ENCODE data around the gene MGST2.
"Not testable (repeated sequence)": the region's sequence is repeated elsewhere in the genome, so short reads cannot be mapped to it uniquely, and the experiment has no call there.

The MGST2 gene

GRCh38 chr4:139692309-139693012 is 26.8 kb downstream of the MGST2 start:
- Histone ChIP-seq H3K4me3 (ENCODE audit: low read length) (no peak overlapping the region), H3K27ac (ENCODE audit: low read length) (no peak overlapping the region), H3K4me1 (ENCODE audit: control insufficient read depth, low read depth, low read length) (no peaks in the 10 kb centered on the region), H3K9ac (ENCODE audit: low read length) (no peak overlapping the region), H3K27me3 (ENCODE audit: control insufficient read depth, insufficient read depth, low read length) (no peaks in the 10 kb centered on the region), H3K36me3 (ENCODE audit: control insufficient read depth, low read depth, low read length) (no peaks in the 10 kb centered on the region), H3K9me3 (ENCODE audit: control insufficient read depth, low read depth, low read length) (no peaks in the 10 kb centered on the region)

GRCh38 chr4:139694522-139695107 is 29.0 kb downstream of the MGST2 start:
- Histone ChIP-seq H3K9me3 (ENCODE audit: control insufficient read depth, low read depth, low read length) (no peaks in the 10 kb centered on the region), H3K4me3 (ENCODE audit: low read length) (no peak overlapping the region), H3K27ac (ENCODE audit: low read length) (no peak overlapping the region), H3K27me3 (ENCODE audit: control insufficient read depth, insufficient read depth, low read length) (no peaks in the 10 kb centered on the region), H3K36me3 (ENCODE audit: control insufficient read depth, low read depth, low read length) (no peaks in the 10 kb centered on the region), H3K4me1 (ENCODE audit: control insufficient read depth, low read depth, low read length) (no peaks in the 10 kb centered on the region), H3K9ac (ENCODE audit: low read length) (no peak overlapping the region)

- Histone ChIP-seq H3K9ac (ENCODE audit: low read length) (no peak overlapping the region), H3K27me3 (ENCODE audit: control insufficient read depth, insufficient read depth, low read length) (no peaks in the 10 kb centered on the region), H3K4me3 (ENCODE audit: low read length) (no peak overlapping the region), H3K9me3 (ENCODE audit: control insufficient read depth, low read depth, low read length) (no peaks in the 10 kb centered on the region), H3K36me3 (ENCODE audit: control insufficient read depth, low read depth, low read length) (no peaks in the 10 kb centered on the region), H3K27ac (ENCODE audit: low read length) (no peak overlapping the region), H3K4me1 (ENCODE audit: control insufficient read depth, low read depth, low read length) (no peaks in the 10 kb centered on the region)
Measured at GRCh38 chr4:139696491-139696890, 30.9 kb downstream of the MGST2 start.

GRCh38 chr4:139698167-139698925 is 32.7 kb downstream of the MGST2 start:
- H3K9me3 ChIP-seq (ENCODE audit: control insufficient read depth, low read depth, low read length); H3K4me3 ChIP-seq (ENCODE audit: low read length); H3K36me3 ChIP-seq (ENCODE audit: control insufficient read depth, low read depth, low read length); H3K27ac ChIP-seq (ENCODE audit: low read length); H3K9ac ChIP-seq (ENCODE audit: low read length); H3K4me1 ChIP-seq (ENCODE audit: control insufficient read depth, low read depth, low read length); H3K27me3 ChIP-seq (ENCODE audit: control insufficient read depth, insufficient read depth, low read length): not testable (repeated sequence)

GRCh38 chr4:139700568-139700967 is 34.9 kb downstream of the MGST2 start:
- Histone ChIP-seq H3K27ac (ENCODE audit: low read length) (no peak overlapping the region), H3K4me1 (ENCODE audit: control insufficient read depth, low read depth, low read length) (no peaks in the 10 kb centered on the region), H3K27me3 (ENCODE audit: control insufficient read depth, insufficient read depth, low read length) (no peaks in the 10 kb centered on the region), H3K4me3 (ENCODE audit: low read length) (no peak overlapping the region), H3K36me3 (ENCODE audit: control insufficient read depth, low read depth, low read length) (no peaks in the 10 kb centered on the region), H3K9me3 (ENCODE audit: control insufficient read depth, low read depth, low read length) (no peaks in the 10 kb centered on the region), H3K9ac (ENCODE audit: low read length) (no peak overlapping the region)

GRCh38 chr4:139704915-139705485 is 39.4 kb downstream of the MGST2 start:
- Histone ChIP-seq H3K36me3 (ENCODE audit: control insufficient read depth, low read depth, low read length) (no peaks in the 10 kb centered on the region), H3K9ac (ENCODE audit: low read length) (no peak overlapping the region), H3K27ac (ENCODE audit: low read length) (no peak overlapping the region)

GRCh38 chr4:139709660-139710059 is 44.0 kb downstream of the MGST2 start:
- peaks cover 22% of the 10 kb centered on the region for H3K27me3 ChIP-seq (ENCODE audit: control insufficient read depth, insufficient read depth, low read length)
- no peaks in the 10 kb centered on the region for H3K4me1 ChIP-seq (ENCODE audit: control insufficient read depth, low read depth, low read length)
- H3K4me3 ChIP-seq (ENCODE audit: low read length): no peak overlapping the region
- H3K9me3 ChIP-seq (ENCODE audit: control insufficient read depth, low read depth, low read length): no peaks in the 10 kb centered on the region
- H3K27ac ChIP-seq (ENCODE audit: low read length): no peak overlapping the region
- no peak overlapping the region for H3K9ac ChIP-seq (ENCODE audit: low read length)
- no peaks in the 10 kb centered on the region for H3K36me3 ChIP-seq (ENCODE audit: control insufficient read depth, low read depth, low read length)

More at GRCh38 chr4:139704915-139705485, 39.4 kb downstream of the MGST2 start:
- no peaks in the 10 kb centered on the region for H3K27me3 ChIP-seq (ENCODE audit: control insufficient read depth, insufficient read depth, low read length)
- no peak overlapping the region for H3K4me3 ChIP-seq (ENCODE audit: low read length)
- H3K9me3 ChIP-seq (ENCODE audit: control insufficient read depth, low read depth, low read length): no peaks in the 10 kb centered on the region
- H3K4me1 ChIP-seq (ENCODE audit: control insufficient read depth, low read depth, low read length): no peaks in the 10 kb centered on the region

- Histone ChIP-seq H3K27me3 (ENCODE audit: control insufficient read depth, insufficient read depth, low read length) (peaks cover 26% of the 10 kb centered on the region), H3K4me3 (ENCODE audit: low read length) (no peak overlapping the region), H3K36me3 (ENCODE audit: control insufficient read depth, low read depth, low read length) (no peaks in the 10 kb centered on the region), H3K9me3 (ENCODE audit: control insufficient read depth, low read depth, low read length) (no peaks in the 10 kb centered on the region), H3K4me1 (ENCODE audit: control insufficient read depth, low read depth, low read length) (no peaks in the 10 kb centered on the region), H3K27ac (ENCODE audit: low read length) (no peak overlapping the region), H3K9ac (ENCODE audit: low read length) (no peak overlapping the region)
Measured at GRCh38 chr4:139710073-139710472, 44.5 kb downstream of the MGST2 start.

- H3K4me1 ChIP-seq (ENCODE audit: control insufficient read depth, low read depth, low read length): no peaks in the 10 kb centered on the region
- no peak overlapping the region for H3K27ac ChIP-seq (ENCODE audit: low read length)
- H3K9ac ChIP-seq (ENCODE audit: low read length): no peak overlapping the region
- no peak overlapping the region for H3K4me3 ChIP-seq (ENCODE audit: low read length)
- no peaks in the 10 kb centered on the region for H3K9me3 ChIP-seq (ENCODE audit: control insufficient read depth, low read depth, low read length)
- H3K27me3 ChIP-seq (ENCODE audit: control insufficient read depth, insufficient read depth, low read length): peaks cover 40% of the 10 kb centered on the region
- H3K36me3 ChIP-seq (ENCODE audit: control insufficient read depth, low read depth, low read length): no peaks in the 10 kb centered on the region
Measured at GRCh38 chr4:139711461-139711860, 45.8 kb downstream of the MGST2 start.

GRCh38 chr4:139712882-139713281 is 47.3 kb downstream of the MGST2 start:
- Histone ChIP-seq H3K27ac (ENCODE audit: low read length) (no peak overlapping the region), H3K9me3 (ENCODE audit: control insufficient read depth, low read depth, low read length) (no peaks in the 10 kb centered on the region), H3K4me3 (ENCODE audit: low read length) (no peak overlapping the region), H3K27me3 (ENCODE audit: control insufficient read depth, insufficient read depth, low read length) (peaks cover 42% of the 10 kb centered on the region), H3K36me3 (ENCODE audit: control insufficient read depth, low read depth, low read length) (no peaks in the 10 kb centered on the region), H3K4me1 (ENCODE audit: control insufficient read depth, low read depth, low read length) (no peaks in the 10 kb centered on the region), H3K9ac (ENCODE audit: low read length) (no peak overlapping the region)

- Histone ChIP-seq H3K27me3 (ENCODE audit: control insufficient read depth, insufficient read depth, low read length) (peaks cover 42% of the 10 kb centered on the region), H3K27ac (ENCODE audit: low read length) (no peak overlapping the region), H3K9ac (ENCODE audit: low read length) (no peak overlapping the region), H3K36me3 (ENCODE audit: control insufficient read depth, low read depth, low read length) (no peaks in the 10 kb centered on the region), H3K4me1 (ENCODE audit: control insufficient read depth, low read depth, low read length) (no peaks in the 10 kb centered on the region), H3K9me3 (ENCODE audit: control insufficient read depth, low read depth, low read length) (no peaks in the 10 kb centered on the region), H3K4me3 (ENCODE audit: low read length) (no peak overlapping the region)
Measured at GRCh38 chr4:139715746-139716391, 50.2 kb downstream of the MGST2 start.

Data from iPS-18a (cell line).